ENCODE results near the gene ROR1.

ROR1 gene

DNA sequence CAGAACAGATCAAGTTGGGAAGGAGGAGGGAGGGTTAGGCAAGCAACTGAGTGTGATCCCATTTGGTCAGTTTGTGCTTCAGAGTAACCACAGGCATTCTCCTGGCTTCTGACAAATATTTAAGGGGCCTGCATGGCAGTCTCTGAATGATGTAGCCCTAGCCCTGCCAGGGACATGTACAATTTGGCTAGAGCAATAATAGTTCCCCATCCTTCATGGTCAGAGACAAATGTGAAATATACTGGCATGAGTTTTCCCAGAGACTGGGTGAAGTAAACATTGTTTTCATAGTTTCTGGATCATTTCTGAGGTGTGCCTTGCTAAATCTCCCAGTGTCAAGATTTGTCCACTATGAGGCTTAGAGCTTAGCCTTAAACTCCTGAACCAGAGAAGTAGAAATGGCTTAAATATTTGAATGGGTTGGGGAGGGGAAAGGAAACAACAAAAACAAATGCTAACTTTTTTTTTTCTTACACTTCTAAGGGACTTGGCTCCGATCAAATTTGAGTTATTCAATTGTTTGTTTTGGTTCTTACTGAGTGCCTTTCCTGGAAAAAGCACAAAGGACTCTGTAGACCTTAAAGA is 387.6 kb downstream of the ROR1 start:
- DNase-seq, result no peak

DNA sequence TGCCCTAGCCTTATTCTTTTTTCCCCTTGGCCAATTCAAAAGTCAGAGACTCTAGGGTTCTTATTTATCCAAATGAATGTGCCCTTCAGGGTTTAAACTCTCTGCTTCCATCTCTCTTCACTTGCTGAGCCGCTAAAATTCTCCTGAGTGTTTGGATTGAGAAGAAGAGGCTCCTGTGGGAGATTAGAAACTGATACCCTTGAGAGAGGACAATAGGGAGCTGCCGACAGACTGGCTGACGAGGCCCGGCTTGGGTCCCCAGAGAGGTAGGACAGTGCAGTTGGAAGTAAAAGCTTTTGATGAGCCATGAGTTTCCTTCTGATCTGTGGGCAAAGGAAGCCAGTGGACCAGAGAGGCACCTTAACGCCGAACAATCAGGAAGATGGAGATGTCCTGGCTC is 388.3 kb downstream of the ROR1 start:
- DNase-seq, result no peak

DNA sequence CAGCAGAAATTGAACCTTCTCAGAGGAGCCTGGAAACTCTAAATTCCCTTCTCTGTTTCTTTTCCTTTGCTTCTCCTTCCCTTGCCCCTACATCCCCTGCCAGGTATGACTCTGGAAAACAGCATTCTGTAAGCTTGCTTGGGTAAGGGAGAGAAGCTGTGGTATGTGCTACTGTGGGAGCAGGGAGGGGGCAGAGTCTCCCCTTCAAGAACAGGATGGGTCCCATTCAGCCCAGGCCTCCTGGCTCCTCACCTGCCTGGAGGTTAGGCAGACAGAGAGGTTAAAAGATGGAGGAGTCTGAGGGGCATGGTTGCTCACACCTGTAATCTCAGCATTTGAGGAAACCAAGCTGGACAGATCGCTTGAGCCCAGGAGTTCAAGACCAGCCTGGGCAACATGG is 389.0 kb downstream of the ROR1 start:
- no peak for DNase-seq

DNA sequence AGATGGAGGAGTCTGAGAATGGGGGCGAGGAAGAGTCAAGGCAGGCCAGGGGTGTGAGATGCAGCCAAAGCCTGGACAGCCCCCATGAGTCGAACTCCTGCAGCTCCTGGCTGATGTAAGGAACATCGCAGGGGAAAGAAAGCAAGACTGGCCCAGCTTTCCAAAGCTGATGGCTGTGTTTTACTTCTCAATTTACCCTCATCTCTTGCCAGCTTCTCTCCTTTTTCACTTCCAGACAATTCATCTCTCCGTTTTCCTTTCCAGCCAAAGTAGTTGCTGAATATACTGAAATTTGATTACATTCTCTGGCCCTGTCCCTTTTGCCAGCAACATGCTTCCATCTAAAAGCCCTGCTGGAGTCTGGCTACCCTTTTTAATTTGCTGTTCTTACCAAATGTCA is 389.6 kb downstream of the ROR1 start:
- no peak for DNase-seq

DNA sequence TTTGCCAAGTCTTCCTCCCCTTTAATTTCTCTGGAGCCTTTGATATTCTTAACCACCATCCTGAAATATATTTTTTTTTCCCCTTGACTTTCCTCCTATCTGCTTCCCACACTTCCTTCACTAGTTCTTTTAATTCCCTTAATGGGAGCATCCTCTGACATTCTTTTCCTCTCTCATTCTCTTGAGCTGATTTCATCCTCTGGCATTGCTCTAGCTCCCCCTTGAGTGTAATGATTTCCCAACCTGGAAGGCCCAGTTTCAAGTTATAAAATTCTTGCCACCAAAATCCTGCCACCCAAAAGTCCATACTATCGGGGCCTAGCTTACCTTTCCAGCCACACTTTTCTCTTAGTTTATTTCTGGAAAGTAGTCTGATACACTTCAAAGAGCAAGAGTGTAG is 390.2 kb downstream of the ROR1 start:
- DNase-seq, result no peak

DNA sequence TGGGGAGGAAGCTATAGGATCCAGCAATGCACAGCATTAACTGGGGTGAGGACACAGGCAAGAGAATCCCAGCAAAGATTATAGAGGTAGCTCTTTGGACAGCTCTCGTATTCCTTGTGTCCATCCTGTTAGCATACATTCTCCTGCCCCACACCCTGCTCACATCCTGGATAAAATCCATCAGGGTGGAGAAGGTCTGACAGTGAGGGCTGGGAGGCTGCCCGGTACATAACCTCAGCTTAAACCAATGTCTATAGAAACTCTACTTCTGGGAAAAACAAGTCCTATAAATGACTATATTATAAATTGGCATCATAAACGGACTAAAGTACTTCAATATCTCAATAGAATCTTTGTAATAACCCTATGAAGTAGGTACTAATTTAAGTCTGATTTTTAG is 392.8 kb downstream of the ROR1 start:
- DNase-seq, result no peak

DNA sequence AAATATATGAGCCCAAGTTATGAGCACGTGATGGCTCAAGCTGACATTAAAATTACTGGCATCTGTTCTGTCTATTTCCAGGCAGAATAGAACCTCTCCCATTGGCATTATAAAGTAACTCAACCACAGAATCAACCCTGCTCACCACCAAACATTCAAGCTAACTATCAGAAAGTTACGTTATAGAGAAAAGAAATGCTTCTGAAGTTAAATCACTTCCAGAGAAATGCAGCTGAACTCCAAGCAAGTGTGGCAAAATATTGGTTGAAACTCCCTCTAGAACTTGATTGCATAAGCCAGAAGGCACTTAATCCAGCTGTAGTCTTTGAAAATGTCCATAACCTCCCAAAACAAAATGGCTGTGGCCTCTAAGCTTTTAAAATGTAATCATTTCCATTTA is 393.4 kb downstream of the ROR1 start:
- DNase-seq, result no peak

DNA sequence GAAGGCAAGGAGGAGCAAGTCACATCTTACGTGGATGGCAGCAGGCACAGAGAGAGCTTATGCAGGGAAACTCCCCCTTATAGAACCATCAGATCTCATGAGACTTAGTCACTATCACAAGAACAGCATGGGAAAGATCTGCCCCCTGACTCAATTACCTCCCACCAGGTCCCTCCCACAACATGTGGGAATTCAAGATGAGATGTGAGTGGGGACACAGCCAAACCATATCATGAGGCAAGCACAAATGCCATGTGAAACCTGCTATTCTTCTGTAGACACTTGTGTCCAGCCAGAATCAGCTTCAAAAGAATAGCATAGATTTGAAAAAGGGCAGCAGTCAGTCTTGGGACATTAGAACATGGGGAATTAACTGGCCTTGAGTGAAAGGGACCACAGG is 397.4 kb downstream of the ROR1 start:
- no peak for DNase-seq

DNA sequence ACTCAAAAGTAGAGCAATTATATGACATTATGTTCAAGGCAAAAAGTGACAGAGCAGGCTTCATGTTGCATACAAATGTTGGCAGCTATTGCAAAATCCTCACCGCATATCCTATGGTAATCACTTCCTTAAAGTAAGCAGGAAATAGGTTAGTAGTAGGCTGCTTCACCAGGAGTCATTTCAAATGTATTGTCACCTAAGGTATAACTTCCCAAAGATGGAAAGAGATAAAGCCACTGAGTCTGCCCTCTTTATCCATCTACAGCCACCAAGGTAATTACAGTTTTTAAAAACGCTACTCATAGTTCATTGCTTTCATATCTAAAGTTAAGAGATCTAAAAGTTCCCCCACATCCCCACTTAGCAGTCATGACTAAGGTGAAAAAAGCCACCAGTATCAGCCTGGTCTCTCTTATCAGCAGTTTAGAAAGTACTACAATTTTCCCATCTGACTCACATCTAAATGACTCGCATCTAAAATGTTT is 398.0 kb downstream of the ROR1 start:
- peak; percentile 19 for DNase-seq

DNA sequence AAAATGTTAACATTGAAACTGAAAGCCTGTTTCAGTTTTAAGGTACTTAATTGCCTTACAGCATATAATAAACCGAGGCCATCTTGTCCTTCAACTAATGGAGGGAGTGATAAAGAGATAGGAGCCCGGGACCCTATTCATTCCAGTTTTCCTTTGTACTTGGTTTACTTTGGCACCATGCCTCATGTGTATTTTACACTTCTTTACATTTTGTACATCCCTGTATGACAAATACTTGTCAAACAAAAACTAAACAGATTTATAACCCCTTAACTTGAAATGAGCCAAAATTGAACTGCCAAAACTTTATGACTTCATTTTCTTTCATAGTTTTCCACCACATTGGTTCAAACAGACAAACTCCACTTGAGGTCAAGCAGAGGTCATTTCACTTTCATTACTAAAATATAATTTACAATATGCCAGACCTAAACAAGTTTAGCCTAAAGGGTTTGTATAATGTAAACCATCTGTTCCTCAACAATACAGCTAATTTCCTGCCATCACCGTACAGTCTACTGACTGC is 398.7 kb downstream of the ROR1 start:
- DNase-seq, result peak; percentile 42

DNA sequence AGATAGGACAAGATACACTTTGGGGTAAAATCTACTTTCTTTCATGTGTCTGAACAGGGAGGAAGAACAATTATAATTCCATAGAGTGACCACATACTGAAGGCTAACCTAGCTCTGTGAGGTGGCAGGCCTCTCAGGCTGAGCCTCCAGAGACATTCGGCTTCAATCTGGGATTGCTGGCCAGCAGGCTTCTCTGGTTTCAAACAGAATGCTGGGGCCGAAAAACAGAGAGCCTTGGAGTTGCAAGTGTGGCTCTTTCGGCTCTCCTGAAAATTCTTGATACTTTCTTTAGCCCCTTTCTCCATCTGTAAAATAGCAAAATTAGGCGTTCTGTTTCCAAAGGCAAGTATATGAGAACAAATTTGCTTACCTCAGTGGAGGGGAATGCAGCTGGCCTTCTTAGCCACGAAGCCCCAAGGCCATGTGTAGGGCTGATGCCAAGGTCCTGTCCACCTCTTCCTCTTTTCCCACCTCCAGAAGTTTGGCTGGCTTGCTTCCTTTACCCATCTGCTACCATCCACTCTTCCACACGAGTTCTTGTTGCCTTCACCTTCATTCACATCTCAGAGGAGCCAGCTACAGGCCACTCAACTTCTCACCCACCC is 399.6 kb downstream of the ROR1 start:
- DNase-seq, result no peak

DNA sequence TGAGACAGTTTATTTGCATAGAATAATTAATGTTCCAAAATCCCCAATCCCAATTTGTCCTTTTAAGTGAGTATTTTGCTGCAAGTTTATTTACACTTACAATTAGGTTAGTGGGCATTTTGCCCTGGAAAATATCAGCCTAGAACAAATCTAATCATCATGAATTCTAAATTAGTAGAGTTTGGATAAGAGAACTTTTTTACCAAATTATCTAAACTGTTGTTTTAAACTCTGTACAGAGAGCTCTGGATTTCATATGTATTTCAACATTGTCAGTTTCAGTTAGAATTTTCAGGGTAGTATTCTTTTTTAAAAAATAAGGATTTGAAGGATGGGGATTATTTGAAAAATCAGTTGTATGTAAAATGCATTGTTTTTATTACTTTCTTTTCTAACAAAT is 401.8 kb downstream of the ROR1 start:
- DNase-seq, result no peak

DNA sequence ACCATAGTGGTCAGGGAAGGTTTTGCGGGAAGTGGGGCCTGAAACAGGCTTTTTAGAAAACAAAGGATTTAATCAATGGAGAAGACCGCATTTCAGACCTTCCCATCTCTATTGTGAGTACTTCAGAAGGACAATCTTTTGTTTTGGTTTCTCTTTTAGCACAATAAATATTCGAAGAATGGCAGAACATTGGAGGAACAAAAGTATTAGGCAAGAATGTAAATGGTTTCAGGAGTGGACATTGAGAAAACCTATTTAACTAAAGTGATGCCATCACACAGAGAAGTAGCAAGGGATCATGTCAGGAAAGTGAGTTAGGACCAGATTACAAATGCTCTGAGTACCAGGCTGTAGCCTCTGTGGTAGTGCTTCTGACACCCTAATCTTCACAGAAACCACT is 402.8 kb downstream of the ROR1 start:
- no peak for DNase-seq

DNA sequence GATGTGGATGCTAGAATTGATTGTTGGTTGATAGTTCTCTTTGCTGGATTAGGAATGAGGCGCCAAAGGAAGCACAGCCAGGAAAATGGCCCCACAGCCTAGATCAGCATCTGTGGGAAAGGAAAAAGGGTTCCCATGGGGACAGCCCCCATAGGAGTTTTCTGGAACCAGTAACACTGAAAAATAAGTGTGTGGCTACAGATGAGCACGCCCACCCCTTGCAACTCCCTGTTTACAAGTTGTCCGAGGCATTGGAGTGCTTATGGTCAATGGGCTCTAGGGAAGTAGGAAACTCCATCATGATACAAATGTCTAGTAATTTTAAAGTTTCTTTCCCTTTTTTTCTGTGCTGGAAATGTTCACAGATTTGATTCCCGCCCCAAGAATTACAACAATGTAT is 405.8 kb downstream of the ROR1 start:
- DNase-seq, result no peak

DNA sequence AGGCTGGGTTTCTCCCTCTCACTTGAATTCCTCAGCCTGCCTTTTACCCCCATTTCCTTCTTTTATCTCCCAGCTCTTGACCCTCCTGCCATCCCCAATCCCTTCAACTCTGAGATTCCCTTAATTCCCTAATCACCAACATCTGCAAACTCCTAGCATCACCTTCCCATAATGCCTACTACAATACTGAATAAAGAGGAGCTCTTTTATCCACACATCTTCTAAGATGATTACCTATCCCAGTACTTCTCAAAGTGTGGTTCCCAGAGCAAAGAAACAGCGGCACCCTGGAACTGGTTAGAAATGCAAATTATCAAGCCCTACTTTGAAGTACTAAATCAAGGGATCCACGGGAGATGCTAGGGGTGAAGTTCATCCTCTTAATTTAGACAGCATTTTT is 408.4 kb downstream of the ROR1 start:
- no peak for DNase-seq

DNA sequence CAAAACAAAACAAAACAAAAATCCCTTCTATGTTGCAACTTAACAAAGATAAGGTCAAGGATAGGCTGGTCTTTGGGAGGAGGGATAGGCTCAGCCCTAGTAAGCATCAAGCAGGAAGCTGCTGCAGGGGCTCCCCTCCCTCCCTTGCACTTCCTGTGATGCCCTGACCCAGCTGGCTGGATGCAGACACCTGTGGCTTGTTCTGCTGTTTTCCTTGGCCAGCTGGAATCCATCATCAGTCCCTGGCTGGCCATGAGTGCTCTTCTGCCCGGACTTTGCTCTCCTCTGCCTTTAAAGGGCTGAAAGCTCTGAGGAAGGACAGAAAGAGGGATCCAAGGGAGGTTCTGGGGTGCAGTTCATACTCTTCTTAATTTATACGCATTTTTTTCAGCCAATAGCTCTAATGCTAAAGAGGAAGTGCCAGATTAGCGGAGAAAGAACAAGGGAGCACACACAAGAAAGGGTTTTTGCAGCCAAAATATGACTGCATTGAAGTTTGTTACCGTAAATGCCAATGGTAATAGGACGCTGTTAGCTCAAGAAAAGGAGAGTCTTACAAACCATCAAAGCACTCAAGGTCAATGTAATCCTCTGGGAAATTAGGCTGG is 409.7 kb downstream of the ROR1 start:
- no peak for DNase-seq

DNA sequence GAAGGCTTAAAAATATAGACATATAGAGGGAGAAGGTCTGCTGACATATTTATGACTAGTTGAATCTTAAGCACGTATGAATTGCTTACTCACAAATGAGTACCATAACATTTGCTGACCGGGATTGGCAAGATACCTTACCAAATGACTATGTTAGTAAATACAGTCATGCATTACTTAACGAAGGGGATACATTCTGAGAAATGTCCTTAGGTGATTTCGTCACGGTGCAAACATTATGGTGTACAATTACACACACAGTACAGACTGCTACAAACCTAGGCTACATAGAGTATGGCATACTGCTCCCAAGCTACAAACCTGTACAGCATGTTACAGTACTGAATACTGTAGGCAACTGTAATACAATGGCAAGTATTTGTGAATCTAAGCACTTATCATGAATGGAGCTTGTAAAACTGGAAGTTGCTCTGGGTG is 410.2 kb downstream of the ROR1 start:
- no peak for DNase-seq

DNA sequence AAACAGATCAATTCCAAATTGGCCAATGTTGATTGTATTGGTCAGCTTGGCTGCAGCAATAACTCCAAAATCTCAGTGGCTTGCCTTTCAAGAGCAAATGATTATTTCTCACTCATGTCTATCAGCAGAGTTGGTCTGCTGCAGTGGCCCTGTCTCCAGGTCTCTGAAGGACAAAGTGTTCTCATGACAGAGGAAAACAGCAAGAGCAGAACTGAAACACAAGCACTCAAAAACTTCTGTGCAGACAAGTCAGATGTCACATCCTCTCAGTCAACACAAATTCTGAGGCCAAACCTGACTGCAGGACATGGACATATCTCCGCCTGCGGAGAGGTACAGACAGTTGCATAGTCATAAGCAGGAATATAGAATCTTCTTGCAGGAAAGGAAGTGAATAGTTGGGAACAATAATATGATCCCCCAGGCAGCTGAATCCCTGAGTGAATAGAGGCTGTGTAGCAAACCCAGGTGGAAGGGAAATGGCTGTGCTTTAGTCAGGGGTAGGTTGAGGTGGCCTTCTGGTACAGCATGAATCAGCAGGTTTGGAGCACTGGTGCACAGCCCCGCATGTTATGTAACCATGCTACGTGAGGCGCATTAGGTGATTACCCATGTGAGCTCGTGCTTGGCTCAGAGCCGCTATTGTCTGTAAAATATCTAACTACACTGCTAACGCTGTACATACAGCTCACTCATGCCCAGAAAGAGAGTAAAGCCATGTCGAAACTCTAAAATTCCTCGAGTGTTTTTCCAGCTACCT is 412.5 kb downstream of the ROR1 start:
- DNase-seq, result no peak

DNA sequence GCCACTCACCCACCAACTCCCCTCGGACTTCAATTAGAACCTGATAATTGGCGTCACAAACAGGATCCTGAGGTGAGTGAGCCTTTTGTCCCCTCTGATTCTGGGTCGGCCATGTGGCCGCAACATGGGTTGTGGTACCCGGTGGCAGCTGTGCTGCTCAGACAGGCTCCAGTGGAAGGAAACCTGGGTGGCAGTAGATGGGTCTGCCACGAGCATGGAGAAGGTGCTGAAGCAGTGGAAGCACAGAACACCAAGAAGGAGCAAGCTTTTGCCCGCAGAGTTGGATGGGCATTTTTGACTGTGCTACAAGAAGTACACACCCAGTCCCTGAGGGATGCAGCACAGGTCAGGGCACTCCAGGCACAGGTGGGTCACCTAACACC is 413.1 kb downstream of the ROR1 start:
- no peak for DNase-seq

DNA sequence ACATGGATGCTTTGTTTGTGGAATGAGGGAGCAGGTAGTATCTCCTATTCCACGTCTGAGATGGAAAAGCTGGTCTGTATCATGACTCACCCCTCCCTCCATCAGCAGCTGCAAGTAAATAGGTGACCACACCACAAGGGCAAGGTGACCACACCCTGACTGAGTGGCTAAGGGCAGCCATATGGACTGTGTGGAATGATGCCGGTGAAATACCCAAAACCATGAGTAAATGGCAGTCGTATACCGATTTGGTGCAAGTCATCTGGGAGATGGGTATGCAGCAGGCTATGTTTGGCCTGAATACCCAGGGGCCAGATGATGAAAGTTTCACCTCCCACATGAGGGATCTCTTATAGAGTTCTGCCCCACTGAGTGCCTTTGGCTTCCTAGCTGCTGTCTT is 413.8 kb downstream of the ROR1 start:
- DNase-seq, result no peak

DNA sequence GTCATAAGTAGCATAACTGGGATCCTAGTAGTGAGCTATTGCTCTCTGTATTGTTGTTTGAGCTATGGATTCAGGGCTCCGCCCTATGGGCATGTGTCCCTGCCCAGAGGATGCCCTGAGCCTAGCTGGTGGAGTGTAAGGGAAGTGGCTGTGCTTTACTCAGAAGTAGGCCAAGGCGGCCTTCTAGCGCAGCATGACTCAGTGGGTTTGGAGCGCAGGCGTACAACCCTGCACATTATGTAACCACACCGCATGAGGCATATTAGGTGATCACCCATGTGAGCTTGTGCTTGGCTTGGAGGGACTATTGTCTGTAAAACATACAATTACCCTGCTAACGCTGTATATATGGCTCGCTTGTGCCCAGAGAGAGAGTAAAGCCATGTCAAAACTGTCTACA is 418.5 kb downstream of the ROR1 start:
- DNase-seq, result no peak

DNA sequence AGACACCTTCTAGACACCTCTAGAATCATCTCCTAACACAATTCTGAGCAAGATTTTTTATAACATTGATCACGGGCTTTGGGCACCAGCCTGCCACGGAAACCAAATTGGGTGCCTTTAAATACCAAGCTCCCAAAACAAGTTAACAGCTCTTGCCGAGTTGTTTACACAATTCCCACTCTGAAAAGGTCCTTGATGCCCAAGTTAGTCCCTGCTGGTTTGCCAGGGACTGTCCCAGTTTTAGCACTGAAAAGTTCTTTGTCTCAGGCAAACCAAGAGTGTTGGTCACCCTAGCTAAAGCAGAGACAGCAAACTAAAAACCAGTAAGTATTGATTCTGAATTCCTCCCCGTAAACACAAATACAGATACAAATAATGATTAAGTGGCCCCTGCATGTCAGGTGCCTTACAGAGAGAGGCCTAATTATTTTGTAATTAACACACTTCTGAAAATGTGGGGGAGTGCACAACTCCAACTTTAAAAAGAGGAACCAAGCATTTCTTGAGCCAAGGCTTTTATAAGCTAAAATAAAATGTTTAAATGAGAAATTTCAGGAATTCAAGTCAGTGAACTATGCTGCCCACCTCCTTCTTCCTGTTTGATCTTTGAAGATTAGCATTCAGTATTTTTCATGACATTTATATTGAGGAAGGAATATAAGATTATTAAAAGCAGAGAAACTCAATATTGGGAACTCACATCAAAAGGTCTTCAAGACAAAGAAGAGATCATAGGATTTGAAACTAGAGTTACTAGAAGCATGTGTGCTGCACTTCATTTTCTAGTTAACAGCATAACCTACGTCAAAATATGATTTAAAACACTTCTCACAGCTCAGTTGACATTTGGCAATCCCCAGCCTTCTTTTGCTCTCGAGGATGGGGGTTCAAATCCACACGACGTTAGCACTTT is 420.6 kb downstream of the ROR1 start:
- DNase-seq, result no peak

DNA sequence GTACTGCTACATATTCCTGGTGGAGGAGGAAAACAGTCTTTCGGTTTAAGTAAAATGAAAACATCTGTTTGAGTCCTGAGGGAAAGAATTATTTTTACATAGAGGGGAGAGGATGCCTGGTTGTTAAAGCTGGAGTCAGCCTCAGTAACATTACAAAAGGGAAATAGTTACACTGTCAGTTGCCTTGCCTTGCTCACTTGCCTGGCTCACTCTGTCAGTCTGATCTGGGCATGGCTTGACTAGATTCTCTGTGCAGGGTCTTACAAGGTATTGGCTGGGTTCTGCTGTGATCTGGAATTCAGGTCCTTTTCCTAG is 421.2 kb downstream of the ROR1 start:
- DNase-seq, result no peak
